Endometrium (tissue), 2 donors: Measurements from ENCODE around the gene VPS54.
"Not testable (repeated sequence)": the region's sequence is repeated elsewhere in the genome, so short reads cannot be mapped to it uniquely, and the experiment has no call there.

Source experiments
- FAIRE-seq: peaks from 2 replicates; lab custom pipeline; 2012; peaks lifted over from hg19 to GRCh38; lab: Jason Lieb, UNC
- donor health status: control.
- donor health status: control.

VPS54 gene

DNA sequence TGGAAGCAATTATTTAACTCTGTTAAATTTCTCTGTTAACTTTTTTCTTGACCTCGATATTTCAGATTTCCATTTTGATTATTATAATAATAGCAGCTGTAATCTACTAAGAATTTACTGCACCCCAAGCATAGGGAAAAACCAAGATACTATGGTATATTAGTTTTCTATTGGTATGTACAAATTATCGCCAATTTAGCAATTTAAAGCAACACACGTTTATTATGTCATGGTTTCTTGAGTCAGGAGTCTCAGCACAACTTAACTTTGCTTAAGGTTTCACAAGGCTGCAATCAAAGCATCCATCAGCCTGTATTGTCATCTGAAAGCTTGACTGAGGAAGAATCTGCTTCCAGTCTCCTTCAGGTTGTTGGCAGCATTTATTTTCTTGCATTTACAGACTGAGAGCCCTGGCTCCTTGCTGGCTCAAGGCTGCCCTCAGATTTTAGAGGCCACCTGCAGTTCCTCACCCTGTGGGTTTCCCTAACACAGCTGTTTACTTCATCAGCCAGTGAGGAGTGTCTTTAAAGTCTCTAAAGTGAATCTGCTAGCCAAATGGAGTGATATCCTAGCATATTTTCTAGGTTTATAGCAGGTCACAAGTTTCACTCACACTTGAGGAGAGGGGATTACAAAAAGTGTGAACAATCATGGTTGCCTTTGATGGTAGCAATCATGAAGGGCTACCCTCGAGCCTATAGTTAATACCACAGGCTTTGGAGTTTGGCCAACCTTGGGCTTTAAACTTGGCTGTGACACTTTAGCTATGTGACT, 4.4 kb upstream of the VPS54 start:
- no peak for FAIRE-seq

DNA sequence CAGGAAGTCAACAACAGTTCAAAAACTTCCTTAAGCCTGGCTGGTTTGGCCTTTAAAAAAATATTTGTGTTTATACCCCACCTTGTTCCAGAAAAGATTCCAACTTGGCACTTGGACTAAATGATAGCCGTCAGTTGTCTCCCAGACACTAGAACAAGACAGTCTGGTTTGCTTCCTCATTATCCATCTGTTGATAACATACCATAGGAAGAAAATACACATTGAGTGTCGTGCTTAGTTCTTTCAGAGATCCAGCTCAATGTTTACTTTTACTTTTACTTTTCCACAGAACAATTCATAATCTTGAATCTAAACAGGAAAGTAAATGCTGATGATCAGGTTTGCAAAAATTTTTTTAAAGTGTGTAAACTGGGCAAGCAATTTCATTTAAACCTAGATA, 2.4 kb upstream of the VPS54 start:
- no peak for FAIRE-seq

DNA sequence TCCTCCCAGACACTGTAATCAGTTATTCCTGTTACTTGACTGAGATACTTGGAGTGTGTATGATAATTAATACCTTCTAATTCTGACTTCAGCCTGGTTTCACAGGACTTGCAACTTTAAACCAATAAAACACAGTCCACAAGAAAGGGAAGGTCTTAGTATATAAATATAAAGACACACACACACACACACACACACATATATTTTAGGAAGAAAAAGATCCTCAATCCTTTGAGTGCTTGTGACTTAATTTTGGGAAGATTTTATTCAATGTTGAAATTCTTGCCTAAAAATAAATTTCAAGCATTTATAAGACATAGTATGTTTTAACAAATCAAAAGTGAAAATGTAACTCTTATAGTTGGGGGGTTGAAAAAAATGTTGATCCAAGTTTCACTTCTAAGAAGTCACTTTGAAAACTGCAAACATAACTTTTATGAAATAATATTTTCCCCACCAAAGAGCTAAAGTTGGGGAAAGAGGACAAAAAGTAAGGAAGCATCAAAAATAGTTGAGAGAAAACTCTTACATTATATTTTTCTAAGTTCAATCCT, 824 bp upstream of the VPS54 start:
- FAIRE-seq, result no peak

DNA sequence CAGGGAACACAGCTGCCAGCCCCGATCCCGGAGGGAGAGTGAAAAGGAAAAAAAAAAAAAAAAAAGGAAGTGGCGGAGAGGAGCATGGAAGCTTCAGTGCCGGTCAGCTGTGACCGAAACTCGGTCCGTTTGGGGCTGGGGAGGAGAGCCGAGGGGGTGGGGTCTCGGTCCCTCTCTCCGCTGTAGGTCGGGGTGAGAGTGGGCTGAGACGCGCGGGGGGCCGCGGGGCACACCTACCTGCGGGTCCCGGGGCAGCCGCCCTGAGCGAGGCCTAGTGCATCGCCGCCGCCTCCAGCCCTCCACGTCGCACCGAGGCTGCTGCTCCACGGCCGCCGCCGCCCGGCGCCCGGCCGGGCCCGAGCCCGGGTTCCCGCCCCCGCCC, 536 bp downstream of the VPS54 start:
- no peak for FAIRE-seq

DNA sequence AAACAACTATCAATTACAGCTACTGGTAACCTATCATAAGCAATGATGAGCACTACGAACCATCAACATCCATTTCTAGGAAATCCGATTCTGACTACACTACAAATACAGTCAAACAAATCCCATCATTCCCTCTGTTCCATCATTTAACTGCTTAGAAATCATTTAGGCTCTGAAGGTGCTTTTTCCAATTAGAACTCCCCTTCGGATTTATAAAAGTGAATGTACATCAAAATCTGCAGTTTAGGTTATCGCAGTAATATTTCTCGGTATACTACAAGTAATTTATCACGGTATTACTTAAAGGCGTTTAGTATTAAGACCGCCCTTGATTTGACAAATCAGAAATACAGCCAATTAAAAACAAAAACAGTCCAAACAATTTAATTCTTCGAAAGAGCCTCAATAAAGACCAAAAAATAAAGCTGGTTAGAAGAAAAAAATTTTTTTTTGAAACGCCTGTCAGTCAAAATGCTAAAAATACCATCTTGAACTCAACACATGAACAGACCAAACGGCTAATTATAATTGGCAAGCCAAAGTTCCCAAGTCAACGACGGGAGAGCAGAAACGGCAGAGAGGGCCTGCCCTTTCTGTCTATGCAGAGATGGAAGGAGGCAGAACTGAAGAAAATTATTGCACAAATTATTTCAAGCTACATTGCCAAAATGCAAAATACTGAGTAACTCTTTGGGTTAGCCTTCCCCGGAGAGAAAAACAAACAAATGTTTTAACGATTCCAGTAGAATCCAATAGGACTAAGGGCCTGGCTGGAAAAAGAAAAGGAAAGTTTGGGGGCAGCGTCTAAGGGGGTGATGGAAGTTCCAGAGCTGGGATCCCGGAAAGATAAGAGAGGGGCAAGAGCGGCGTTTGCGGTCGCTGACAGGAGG, 1.2 kb downstream of the VPS54 start:
- FAIRE-seq, result no peak

DNA sequence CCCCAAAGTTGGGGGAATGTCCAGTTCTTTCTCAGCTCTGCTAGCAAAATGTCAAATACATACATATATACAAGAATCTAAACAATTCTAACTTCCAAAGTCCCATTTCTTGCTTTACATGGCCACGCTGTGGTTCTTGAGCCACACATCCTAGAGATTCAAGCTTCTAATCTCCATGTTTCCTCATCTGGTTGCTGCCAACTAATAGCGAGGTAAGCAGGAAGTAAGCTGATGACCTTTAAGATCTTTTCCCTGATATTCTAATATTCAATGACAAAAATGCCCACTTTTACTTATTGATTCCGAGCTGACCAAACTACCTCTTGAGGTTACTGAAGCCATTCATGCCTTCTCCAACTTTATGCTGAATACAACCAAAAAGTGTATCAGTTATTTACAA, 3.3 kb downstream of the VPS54 start:
- FAIRE-seq, result no peak

DNA sequence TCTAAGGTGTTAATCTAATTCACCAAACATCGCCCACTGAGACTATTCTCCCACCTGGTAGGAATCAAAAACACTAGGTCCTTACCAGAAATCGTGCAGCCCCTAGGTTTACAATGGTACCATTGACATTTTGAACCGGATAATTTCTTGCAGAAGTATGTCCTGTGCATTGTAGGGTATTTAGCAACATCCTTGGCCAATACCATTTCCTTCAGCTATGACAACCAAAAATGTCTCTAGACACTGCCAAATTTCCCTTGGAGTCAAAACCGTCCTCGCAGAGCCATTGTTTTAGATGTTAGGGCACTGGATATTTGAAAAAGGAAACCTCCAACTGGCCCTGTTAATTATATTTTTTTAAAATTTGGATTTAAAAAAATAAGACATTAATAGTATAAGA, 3.8 kb downstream of the VPS54 start:
- FAIRE-seq, result no peak

DNA sequence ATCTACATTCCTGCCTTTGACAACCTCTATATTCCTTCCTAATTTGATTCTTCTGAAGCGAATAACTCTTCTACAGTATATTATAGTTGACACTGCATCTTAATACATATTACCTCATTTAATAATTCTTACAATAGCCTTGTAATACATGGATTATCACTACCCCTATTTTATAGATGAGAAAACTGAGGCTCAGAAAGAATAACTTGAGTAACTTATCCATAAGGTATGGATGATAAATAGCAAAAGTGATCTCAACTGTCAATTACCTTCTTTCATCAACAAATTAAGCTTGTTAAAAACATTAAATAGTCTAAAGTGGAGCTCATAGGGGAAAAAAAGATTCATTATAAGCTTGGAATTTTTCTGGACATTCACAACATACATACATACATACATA, 4.6 kb downstream of the VPS54 start:
- FAIRE-seq, result no peak

DNA sequence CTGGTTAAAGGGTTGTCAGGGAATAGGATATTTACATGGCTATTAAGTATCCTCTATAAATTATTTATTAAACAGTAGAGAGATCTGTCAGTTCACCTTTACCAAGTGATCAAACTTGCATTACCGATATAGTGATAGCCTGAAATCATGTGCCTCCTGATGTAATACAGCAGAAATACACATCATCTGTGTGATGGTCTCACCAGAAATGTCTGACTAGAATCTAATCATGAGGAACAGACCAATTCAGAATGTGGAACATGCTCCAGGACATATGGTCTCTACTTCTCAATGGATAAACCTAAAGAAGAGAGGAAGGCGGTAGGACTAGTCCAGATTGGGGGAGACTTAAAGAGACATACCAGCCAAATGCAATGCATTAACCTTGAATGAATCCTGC, 6.2 kb downstream of the VPS54 start:
- FAIRE-seq, result no peak

DNA sequence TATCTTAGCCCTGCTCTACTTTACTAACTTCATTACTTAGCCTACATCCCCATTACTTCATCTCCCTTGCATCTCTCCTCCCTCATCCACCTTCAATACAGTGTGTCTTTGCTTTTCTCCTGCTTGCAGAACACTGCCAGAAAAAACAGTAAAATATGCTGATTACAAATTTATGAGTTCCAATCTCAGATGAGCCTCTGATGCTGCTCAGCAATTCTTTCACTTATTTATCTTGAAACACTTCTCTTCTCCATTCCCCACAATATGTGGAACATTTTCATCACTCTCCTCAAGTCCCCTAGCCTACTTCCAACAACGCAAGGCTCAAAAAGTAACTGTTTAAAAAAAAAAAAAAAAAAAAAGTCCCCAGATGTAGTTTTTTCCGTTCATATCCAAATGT, 7.1 kb downstream of the VPS54 start:
- FAIRE-seq, result no peak

DNA sequence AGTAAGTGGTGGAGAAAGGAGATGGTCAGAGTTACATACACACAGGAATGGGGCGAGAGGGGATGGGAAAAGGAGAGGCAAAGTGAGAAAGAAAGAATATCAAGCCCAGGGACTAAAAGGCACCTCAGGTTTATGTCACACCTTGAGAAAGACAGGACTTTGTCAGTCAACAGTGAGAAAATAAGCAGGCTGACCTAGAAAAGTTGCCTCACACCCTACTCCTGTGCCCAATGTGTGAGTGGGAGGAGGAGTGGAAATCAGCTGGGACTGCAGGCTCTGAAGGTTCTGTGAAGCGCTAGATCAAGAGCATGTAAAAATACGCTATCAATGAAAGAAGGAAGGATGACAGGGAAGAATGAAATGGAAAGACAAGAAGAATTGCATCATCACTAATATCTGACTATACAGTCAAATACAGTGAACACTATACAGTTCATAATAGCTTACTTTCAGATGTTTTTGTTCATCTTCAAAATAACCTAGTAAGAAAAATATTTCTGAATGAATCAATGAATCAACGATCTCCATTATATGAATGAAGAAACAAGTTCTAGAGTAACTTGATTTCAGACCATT, 10.7 kb downstream of the VPS54 start:
- no peak for FAIRE-seq

DNA sequence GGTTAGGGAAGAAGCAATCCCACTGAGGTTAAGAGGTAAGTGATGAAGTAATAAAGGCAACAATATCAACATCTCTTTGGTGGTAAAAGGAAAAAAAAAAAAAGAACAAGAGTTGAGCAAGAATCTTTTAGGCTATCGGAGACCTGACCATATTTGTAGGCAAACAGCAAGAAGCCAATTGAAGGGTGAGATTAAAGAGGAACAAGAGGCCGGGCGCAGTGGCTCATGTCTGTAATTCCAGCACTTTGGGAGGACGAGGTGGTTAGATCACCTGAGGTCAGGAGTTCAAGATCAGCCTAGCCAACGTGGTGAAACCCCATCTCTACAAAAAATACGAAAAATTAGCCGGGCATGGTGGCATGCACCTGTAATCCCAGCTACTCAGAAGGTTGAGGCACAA, 11.3 kb downstream of the VPS54 start:
- FAIRE-seq, result no peak

DNA sequence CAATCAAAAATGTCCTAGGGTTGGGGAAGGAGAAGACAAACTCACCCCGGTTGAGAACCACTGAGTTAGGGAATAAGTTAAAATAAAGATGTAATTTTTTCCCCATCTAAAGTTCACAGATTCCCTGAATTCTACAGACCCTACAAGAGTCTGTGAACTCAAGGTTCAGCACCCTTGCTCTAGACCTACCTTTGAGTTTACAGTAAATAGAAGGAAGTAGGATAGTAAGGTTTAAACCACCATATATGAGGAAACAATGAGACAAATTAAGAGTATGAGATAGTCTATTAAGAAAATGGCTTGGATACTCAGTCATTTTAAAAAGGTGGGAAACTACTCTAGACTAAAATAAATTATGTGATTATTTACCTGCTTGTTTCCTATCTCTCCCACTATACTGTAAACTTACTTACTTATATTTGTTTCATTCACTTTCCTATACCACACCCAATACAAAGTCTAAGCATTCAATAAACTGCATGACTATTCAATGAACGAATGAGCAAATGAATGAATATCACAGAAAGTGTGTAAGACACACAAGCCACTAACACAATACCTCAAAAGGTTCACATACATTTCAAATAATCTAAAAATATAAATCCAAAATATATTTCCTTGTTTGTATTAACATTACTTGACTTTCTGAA, 13.4 kb downstream of the VPS54 start:
- FAIRE-seq, result no peak

DNA sequence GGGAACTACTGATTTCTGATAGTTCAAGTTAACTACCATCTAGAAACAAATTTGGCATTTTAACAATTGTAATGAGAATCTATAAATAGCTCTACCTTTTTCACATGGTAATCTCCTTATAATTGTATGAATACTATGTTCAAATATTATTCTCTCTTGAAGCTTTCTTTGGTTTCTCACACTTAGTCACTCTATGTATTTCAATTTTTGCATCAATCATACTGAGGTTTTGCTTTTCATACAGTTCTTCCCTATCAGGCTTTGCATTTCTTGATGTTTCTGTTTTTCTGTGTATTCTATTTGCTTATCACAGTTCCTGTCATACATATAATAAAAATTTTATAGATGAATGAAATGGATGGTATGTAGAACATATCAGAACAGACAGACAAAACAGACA, 16.0 kb downstream of the VPS54 start:
- no peak for FAIRE-seq

DNA sequence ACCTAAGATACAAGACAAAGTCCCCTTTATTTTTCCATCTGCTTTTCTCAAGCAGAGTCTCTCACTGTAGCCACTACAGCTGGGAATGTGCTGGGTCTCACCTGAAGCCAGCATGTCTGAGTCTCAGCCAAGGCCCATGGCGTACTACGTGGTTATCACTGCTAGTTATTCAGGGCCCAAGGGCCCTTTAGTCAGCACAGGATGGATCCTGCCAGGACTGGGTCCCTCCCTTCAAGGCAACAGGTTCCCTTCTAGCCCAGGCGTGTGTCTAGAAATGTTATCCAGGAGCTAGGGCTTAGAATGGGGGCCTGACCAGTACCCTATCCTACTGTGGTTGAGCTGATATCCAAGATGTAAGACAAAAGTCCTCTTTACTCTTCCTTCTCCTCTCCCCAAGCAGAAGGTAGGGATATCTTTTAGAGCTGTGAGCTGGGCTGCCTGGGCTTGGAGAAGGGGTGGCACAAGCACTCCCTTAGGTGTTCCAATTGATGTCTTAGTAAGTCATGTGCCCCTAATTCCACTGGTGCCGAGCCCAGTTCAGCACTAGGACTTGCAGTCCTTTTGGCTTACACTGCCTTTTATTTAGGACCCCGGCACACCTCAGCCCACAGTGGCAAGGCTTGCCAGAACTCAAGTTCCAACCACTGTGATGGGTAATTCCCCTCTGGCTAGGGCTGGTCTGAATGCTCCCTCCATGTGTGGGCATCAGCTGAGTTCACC, 17.7 kb downstream of the VPS54 start:
- FAIRE-seq, result no peak

DNA sequence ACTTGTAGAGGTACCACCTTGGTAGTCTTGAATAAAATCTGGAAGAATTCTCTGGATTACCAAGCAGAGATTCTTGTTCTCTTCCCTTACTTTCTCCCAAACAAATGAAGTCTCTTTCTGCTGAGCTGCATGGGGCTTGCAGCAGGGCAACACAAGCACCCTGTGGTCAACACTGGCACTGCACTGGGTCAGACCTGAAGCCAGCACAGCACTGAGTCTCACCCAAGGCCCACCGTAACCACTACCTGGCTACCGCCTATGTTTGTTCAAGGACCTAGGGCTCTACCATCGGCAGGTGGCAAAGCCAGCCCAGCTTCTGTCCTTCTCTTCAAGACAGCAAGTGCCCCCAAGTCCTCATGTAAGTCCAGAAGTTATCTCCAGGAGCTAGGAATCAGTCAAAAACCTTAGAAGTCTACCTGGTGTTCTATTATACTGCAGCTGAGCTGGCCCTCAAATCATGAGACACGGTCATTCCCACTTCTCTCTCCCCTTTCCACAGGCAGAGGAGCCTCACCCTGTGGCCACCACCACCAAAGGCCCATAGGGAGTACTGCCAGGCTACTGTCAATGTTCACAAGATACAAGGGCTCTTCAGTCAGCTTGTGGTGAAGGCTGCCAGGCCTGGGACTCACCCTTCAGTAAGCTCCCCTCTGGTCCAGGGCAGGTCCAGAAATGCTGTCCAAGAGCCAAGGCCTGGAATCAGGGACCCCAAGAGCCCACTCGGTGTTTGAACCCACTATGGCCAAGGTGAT, 18.4 kb downstream of the VPS54 start:
- no peak for FAIRE-seq

DNA sequence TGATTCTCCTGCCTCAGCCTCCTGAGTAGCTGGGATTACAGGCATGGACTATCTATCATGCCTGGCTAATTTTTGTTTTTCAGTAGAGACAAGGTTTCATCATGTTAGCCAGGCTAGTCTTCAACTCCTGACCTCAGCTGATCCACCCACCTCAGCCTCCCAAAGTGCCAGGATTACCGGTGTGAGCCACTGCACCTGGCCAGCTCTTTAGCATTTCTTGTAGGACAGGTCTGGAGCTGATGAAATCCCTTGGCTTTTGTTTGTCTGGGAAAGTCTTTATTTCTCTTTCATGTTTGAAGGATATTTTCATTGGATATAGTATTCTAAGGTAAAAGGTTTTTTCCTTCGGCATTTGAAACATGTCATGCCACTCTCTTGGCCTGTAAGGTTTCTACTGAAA, 20.2 kb downstream of the VPS54 start:
- FAIRE-seq, result no peak

DNA sequence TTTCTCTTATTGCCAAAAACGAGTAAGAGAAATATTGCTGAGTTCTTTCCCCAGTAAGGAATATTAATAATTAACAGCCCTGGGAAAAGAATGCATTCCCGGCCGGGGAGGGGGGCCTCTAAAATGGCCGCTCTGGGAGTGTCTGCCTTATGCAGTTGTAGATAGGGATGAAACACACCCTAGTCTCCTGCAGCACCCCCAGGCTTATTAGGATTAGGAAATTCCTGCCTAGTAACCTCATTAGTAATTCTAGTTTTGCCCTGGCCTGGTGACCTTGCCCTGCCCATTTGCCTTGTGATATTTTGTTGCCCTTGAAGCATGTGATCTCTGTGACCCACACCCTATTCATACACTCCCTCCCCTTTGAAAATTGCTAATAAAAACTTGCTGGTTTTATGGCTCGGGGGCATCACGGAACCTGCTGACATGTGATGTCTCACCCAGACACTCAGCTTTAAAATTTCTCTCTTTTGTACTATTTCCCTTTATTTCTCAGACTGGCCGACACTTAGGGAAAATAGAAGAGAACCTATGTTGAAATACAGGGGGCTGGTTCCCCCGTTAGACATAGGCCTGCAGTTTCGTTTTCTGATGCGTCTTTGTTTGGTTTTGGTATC, 22.5 kb downstream of the VPS54 start:
- not testable (repeated sequence) for FAIRE-seq

DNA sequence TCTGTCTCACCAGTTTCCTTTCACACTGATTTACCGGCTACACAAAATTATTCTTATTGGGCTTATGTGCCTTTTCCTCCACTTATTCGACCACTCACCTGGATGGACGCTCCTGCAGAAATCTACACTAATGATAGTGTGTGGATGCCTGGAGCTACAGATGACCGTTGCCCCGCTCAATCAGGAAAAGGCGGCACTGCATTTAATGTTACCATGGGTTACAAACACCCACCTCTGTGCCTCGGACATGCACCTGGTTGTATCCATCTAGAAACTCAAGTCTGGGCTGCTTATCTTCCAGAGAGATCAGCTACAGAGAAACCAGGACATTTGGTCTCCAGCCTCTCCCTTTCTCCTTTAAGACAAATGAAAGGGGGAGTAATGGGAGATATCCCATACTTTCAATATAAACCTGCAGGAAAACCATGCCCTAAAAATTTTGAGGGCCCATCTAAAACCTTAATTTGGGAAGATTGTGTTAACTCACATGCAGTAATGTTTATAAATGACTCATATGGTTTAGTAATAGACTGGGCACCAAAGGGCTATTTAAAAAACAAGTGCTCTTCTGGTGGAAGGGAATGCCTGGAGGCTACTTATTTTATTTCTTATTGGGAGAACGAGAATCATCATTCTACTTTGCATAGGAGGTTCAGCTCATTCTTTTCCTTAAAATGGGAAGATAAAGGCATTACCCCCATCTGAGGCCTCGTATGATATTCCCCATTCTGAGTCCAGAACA, 24.7 kb downstream of the VPS54 start:
- not testable (repeated sequence) for FAIRE-seq

DNA sequence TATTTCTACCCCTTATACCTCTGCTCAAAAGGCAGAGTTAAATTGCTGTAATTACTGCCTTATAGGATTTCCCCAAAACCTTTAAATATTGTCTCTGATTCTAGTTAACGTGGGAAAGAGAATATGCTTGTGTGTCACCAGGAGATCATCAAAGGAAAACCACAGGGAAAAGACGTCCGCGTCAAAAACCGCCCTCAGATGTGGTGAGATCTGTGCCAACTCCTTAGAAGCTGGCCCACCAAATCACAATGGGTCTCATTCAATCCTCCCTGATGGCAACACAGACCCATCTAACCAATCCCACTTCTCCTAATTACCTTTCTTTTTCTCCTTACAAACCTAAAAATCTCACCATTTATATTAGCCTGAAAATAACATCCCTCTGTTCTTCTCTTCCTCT, 25.4 kb downstream of the VPS54 start:
- no peak for FAIRE-seq
